Left lung (tissue), 10 donors: Measurements from ENCODE around the gene ICA1. TPM values are rescaled to one million over a fixed set of nuclear protein-coding genes. Genes with fewer than 3 reads are reported as not detected.

ENCODE experiments used
- ATAC-seq: fragments of 200-7000 bp; cut with Tn5 transposase; one replicate; pipeline ENCODE4 v1.9.1; 2020; ENCODE audit warnings: moderate library complexity
- DNase-seq, 4 donors: peaks; one replicate each; pipeline ENCODE4 v3.0.0-alpha.2; 2013 to 2020
- H3K27ac ChIP-seq, 2 donors: fragments of 200-600 bp; sonication (generic) in 1 of 2; one replicate each; pipeline versions ENCODE4 v1.5.0 to v1.8.0; 2020 to 2021
- H3K27me3 ChIP-seq, 2 donors: fragments of 200-600 bp; sonication (generic) in 1 of 2; one replicate each; pipeline versions ENCODE4 v1.5.0 to v1.8.0; 2020 to 2021
- H3K36me3 ChIP-seq, 2 donors: fragments of 200-600 bp; sonication (generic) in 1 of 2; one replicate each; pipeline versions ENCODE4 v1.5.0 to v1.8.0; 2020 to 2021
- H3K4me1 ChIP-seq, 2 donors: fragments of 200-600 bp; one replicate each; pipeline ENCODE4 v1.8.0; 2021
- H3K4me3 ChIP-seq, 2 donors: fragments of 200-600 bp; sonication (generic) in 1 of 2; one replicate each; pipeline versions ENCODE4 v1.5.0 to v1.8.0; 2020 to 2021; ENCODE audit warnings: mild to moderate bottlenecking in 1 of 2
- H3K9me3 ChIP-seq, 2 donors: fragments of 200-600 bp; sonication (generic) in 1 of 2; one replicate each; pipeline versions ENCODE4 v1.5.0 to v1.8.0; 2020 to 2021
- CTCF ChIP-seq, 2 donors: fragments of 200-600 bp; sonication (generic) in 1 of 2; IDR thresholded peaks; one replicate each; pipeline versions ENCODE4 v1.5.0 to v1.8.0; 2021; ENCODE audit warnings: antibody characterized with exemption in 2 of 2
- intact Hi-C, 2 donors: fragments of 100-400 bp; cut with DNase I; formaldehyde crosslinking; loops; one replicate each; pipeline versions ENCODE4 v1.11.2 to v1.14.2; 2022
- polyA plus RNA-seq, 6 donors: library from polyadenylated mRNA; unstranded; fragments of 120-200 nt; gene quantifications; one replicate each; pipeline ENCODE4 v1.2.1, GENCODE V29; 2013; ENCODE audit not compliant: insufficient read length in 6 of 6
- total RNA-seq, 2 donors: library from RNA; stranded (reverse); fragmentation: NEBNext Ultra II Directional; extraction: Animal tissue kit (Norgen Biotek cat#: 25700); gene quantifications; one replicate each; pipeline ENCODE4 v1.2.1, GENCODE V29; 2021
- donor health status: DM: no; HTN: yes; CAD: no.
- donor health status: DM: no; HTN: no; CAD: no.

The ICA1 gene
- total and polyA plus RNA-seq, 8 donors = 22.4 to 53.3 (median 40.5) TPM

- no peak for TF ChIP-seq CTCF (IDR thresholded peaks at IDR 0.05)
- H3K36me3 ChIP-seq = no peaks in the 10 kb centered on the region
- H3K4me1 ChIP-seq = no peaks in the 10 kb centered on the region
- no peak for DNase-seq
- H3K27ac ChIP-seq = no peak overlapping the region
- no peak overlapping the region for H3K4me3 ChIP-seq
- H3K9me3 ChIP-seq = no peaks in the 10 kb centered on the region
- ATAC-seq = no peak
- H3K27me3 ChIP-seq = no peaks in the 10 kb centered on the region
- intact Hi-C loops = no loop called here
Observed at GRCh38 chr7:8271960-8272359, 10.0 kb upstream of the ICA1 start.

- no peak overlapping the region for H3K27ac ChIP-seq
- no peak for TF ChIP-seq CTCF (IDR thresholded peaks at IDR 0.05)
Observed at GRCh38 chr7:8263048-8263447, 1.1 kb upstream of the ICA1 start.

GRCh38 chr7:8260871-8261694 is 884 bp downstream of the ICA1 start:
- peaks cover 0 to 17% of the 10 kb centered on the region in 2 donors for H3K27me3 ChIP-seq
- DNase-seq = peak; percentile 19 to 92 (median 52)
- H3K4me3 ChIP-seq = peak overlapping the region; percentile 56 to 80
- H3K36me3 ChIP-seq = no peaks in the 10 kb centered on the region
- peaks cover 0 to 11% of the 10 kb centered on the region in 2 donors for H3K4me1 ChIP-seq
- no peak for TF ChIP-seq CTCF (IDR thresholded peaks at IDR 0.05)
- intact Hi-C loops = no loop called here
- peak overlapping the region; percentile 89 to 90 for H3K27ac ChIP-seq
- peak; percentile 71 for ATAC-seq
- H3K9me3 ChIP-seq = no peaks in the 10 kb centered on the region

More at GRCh38 chr7:8263048-8263447, 1.1 kb upstream of the ICA1 start:
- Histone ChIP-seq H3K9me3 (no peaks in the 10 kb centered on the region), H3K4me3 (peak overlapping the region in 1 of 2 donors; percentile 80), H3K27me3 (peaks cover 0 to 17% of the 10 kb centered on the region in 2 donors), H3K4me1 (peaks cover 0 to 11% of the 10 kb centered on the region in 2 donors), H3K36me3 (no peaks in the 10 kb centered on the region)
- no peak for DNase-seq
- ATAC-seq = no peak
- intact Hi-C loops = no loop called here

- H3K36me3 ChIP-seq = no peaks in the 10 kb centered on the region
- no peak for ATAC-seq
- H3K4me3 ChIP-seq = no peak overlapping the region
- no peak for TF ChIP-seq CTCF (IDR thresholded peaks at IDR 0.05)
- H3K9me3 ChIP-seq = no peaks in the 10 kb centered on the region
- intact Hi-C loops = no loop called here
- H3K27me3 ChIP-seq = peaks cover 0 to 17% of the 10 kb centered on the region in 2 donors
- peaks cover 0 to 13% of the 10 kb centered on the region in 2 donors for H3K4me1 ChIP-seq
- no peak for DNase-seq
- no peak overlapping the region for H3K27ac ChIP-seq
Observed at GRCh38 chr7:8259586-8260222, 2.3 kb downstream of the ICA1 start.

- Histone ChIP-seq H3K27me3 (peaks cover 0 to 17% of the 10 kb centered on the region in 2 donors), H3K36me3 (no peaks in the 10 kb centered on the region), H3K9me3 (no peaks in the 10 kb centered on the region), H3K27ac (no peak overlapping the region), H3K4me3 (no peak overlapping the region), H3K4me1 (peaks cover 0 to 16% of the 10 kb centered on the region in 2 donors)
- ATAC-seq (no peak), DNase-seq (no peak)
- intact Hi-C loops = no loop called here
- TF ChIP-seq CTCF (IDR thresholded peaks at IDR 0.05) = no peak
Observed at GRCh38 chr7:8258734-8259133, 3.2 kb downstream of the ICA1 start.
